SK-MEL-5 (cell line): Measurements from ENCODE around the gene GID8. TPM values are rescaled to one million over a fixed set of nuclear protein-coding genes. Genes with fewer than 3 reads are reported as not detected.
"Not testable (repeated sequence)": the region's sequence is repeated elsewhere in the genome, so short reads cannot be mapped to it uniquely, and the experiment has no call there.

Source experiments
- DNase-seq: peaks from one replicate; pipeline ENCODE4 v3.0.0-alpha.2; 2016; ENCODE audit warnings: low read depth, low spot score
- in situ Hi-C: cut with HindIII; loops from 2 replicates; pipeline ENCODE4 v1.10.0; 2016; ENCODE audit warnings: low sequenced_read_pairs, high pct_unique_total_duplicates, low pct_unique_long_range_greater_than_20kb
- total RNA-seq: library from RNA; depleted of rRNA; stranded (reverse); fragments of >200 nt; shearing (Covaris generic); gene quantifications from 2 replicates; pipeline ENCODE4 v1.2.3, GENCODE V29; 2014

GID8 gene
- total RNA-seq, 1 experiment from 2014 or later, result 21.4 TPM

DNA sequence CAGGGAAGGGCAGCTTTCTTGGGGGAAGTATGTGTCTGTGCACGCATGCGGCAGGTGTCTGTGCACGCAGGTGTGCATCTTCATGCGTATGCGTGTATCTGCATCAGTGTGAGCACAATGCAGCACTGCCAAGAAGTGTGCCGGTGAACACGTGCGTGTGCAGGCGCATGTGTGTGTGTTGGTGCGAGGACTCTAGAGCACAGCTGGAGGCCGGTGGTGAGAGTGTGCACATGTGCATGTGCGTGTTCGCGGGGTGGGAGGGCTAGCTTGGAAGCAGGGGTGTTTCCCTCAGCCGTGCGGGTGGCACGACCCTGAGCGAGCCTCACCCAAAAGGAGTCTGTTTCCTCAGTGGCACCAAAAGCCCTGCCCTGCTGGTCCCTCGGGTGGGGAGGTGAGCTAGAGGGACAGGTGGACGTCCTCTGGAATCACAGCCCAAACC is 22.1 kb downstream of the GID8 start:
- in situ Hi-C loops, result no loop called here
- DNase-seq, result no peak

GRCh38 chr20:62960446-62961309 is 22.7 kb downstream of the GID8 start:
- DNase-seq, in situ Hi-C loops: not testable (repeated sequence)

DNA sequence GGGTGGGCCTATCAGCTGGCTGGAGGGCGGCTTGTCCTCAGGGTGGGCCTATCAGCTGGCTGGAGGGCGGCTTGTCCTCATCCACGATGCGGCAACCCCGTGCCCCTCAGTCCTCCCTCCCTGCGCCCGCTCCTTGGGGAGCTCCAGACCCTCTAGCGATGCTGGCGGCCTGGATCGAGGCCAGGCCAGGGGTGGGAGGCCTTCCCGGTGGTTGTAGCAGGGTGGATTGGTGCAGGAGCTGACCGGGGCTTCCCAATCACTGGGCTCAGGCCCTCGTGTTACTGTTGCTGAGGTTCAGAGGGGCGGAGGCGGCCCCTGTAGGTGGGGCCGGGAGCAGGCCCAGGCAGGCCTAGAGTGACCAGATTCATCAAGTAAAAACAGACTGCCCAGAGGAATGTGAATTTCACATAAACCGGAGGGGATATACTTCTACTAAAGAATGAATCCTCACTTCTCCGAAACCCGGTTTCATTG is 23.4 kb downstream of the GID8 start:
- in situ Hi-C loops, result no loop called here
- no peak for DNase-seq

DNA sequence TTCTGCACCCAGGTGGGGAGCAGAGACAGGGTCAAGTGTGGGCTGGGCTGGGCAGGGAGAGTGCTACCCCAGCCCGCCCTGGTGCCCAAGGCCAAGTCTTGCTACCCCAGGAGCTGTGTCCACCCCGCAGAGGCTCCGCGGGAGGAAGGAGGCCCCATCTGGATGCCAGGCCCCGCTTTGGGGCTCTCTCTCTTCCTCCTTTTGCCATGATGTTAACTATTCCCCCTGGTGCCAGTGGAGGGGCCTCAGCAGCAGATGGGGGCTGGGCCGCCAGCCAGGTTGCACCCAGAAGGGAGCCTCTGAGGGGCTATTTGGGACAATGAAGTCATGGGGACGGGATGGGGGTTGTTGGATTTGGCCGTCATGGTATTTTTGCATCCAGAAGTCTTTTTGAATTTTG is 23.9 kb downstream of the GID8 start:
- DNase-seq, result no peak
- in situ Hi-C loops, result no loop called here

DNA sequence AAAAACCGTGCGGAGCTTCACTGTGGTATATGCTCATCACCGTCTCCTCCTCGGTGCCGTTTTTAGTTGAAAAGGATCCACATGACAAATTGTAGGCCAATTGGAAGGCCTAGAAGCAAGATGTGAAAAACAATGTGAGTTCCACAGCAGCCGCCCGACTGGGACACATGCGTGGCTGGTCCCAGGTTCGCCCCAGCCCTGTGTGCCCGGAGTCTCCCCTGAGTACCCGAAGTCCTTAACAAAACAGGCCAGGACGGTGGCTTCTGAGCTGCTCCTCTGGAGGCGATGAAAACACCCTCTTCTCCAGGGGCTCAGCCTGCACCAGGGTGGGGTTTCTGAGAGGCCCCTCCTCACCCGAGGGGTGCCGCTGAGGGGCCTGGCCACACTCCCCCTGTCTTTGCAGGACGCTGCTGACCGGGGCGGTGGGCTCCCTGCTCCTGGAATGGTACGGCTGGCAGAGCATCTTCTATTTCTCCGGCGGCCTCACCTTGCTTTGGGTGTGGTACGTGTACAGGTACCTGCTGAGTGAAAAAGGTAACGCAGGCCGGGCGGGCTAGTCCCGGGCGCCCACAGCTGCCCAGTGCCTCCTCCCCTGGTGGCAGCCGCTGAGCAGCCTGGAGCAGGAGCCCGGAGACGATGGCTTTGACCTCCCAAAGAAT is 24.4 kb downstream of the GID8 start:
- no peak for DNase-seq

DNA sequence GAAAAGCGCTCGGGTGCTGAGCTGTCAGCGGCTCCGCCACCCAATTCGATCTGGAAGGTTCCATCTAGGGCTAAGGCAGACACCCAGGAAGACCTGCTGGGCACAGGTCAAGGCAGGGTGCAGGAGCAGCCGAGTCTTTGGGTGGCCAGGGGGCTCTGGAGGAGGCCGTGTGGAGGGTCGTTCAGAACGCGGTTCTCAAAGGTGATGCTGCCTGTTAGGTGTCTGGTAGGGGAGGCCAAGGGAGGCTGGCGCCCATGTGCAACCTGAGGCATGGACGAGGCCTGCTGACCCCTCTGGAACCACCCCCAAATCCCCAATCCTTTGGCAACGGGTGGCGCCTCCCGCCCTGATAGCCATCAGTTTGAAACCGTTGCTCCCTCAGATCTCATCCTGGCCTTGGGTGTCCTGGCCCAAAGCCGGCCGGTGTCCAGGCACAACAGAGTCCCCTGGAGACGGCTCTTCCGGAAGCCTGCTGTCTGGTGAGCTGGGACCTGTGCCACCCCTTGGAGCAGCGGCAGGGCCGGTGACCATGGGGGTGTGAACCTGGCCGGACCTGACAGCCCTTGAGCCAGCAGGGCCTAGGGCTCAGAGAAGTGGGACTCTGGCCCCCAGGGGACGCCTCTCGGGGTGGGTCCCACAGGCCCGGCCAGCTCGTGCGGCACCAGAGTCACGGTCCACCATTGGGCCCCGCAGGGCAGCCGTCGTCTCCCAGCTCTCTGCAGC is 25.1 kb downstream of the GID8 start:
- no peak for DNase-seq
- in situ Hi-C loops, result no loop called here

More for the DNA sequence above, 24.4 kb downstream of the GID8 start:
- in situ Hi-C loops, result no loop called here

GRCh38 chr20:62963614-62964397 is 25.9 kb downstream of the GID8 start:
- DNase-seq, result no peak
- in situ Hi-C loops, result no loop called here

GRCh38 chr20:62964700-62965099 is 26.8 kb downstream of the GID8 start:
- DNase-seq, result no peak
- in situ Hi-C loops, result no loop called here

DNA sequence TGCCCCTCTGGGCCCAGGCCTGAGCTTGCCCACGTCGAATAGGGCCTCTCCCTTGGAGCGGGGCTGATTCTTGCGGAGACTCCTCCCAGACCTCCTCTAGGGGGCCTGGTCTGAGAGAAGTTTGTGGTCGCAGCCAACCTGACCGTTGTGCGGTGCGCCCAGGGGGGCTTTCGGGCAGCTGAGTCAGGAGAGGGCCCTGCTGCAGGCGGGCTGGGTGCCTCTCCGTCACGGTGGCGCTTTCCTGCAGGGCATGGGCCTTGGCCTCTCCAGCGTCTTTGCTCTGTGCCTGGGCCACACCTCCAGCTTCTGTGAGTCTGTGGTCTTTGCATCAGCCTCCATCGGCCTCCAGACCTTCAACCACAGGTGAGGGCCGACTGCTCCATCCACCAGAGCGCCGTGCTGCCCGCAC is 27.4 kb downstream of the GID8 start:
- in situ Hi-C loops, result no loop called here
- DNase-seq, result no peak

DNA sequence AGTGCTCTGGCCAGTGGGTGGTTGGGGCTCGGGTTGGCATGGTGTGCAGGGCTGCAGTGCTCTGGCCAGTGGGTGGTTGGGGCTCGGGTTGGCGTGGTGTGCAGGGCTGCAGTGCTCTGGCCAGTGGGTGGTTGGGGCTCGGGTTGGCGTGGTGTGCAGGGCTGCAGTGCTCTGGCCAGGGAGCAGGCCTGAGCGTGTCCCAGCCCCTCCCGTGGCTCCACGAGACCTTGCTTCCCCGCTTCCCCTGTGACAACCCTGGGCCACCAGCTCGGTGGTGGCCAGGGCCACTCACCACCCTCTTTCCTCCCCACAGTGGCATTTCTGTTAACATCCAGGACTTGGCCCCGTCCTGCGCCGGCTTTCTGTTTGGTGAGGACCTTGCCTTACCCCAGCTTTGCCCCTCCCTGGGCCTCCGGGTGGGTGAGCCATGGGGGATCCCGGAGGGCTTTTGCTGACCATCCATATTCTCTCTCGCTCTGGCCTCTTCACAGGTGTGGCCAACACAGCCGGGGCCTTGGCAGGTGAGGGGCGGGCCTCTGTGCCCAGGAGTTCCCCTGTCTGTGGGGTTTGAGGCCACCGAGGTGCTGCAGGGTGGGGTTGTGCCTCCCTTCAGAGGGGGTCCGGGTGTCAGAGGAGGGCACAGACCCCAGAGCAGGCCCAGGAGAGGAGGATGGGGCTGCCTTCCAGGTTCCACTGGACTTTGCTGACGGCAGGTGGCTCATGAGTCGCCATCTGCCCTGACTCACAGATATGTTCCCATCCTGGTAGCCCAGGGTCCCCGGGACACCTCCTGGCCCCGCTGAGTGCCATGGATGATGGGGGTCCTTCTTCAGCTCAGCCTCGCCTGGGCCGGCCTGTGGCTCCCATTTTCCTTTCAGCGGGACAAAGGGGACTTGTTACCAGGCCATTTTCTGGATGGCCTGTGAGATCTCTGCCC is 28.5 kb downstream of the GID8 start:
- in situ Hi-C loops, result no loop called here
- DNase-seq, result no peak

GRCh38 chr20:62967149-62967501 is 29.2 kb downstream of the GID8 start:
- DNase-seq, result no peak
- in situ Hi-C loops, result no loop called here

DNA sequence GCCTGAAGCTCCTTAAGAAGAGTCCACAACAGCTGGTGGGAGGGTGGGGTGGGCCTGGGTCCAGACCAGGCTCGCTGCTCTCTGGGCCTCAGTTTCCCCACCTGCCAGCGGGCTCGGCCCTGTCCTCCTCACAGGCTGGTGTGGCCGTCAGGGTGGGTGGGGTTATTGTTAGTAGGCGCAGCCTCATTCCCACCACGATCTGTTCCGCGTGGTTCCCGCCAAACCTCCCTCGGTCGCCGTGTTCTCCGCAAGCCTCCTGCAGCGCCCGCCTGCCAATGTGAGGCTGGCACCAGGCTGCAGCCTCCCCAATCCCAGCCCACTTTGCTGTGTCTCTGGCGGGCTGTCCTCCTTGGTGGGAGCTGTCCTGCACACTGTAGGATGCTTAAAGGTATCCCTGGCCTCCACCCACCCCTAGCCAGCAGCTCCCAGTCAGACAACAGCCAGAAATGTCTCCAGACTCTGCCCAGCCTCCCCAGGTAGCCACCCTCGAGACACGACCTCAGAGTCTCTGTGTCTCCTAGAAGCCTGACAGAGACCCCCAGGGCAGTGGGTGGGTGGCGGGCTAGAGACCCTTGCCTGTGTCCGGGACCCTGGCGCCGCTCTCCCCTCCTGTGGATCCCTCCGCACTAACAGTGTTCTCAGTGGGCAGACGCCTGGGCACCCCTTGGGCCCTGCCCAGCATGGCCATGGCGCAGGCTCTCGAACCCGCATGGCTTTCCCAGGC is 29.8 kb downstream of the GID8 start:
- DNase-seq, result no peak
- in situ Hi-C loops, result no loop called here

DNA sequence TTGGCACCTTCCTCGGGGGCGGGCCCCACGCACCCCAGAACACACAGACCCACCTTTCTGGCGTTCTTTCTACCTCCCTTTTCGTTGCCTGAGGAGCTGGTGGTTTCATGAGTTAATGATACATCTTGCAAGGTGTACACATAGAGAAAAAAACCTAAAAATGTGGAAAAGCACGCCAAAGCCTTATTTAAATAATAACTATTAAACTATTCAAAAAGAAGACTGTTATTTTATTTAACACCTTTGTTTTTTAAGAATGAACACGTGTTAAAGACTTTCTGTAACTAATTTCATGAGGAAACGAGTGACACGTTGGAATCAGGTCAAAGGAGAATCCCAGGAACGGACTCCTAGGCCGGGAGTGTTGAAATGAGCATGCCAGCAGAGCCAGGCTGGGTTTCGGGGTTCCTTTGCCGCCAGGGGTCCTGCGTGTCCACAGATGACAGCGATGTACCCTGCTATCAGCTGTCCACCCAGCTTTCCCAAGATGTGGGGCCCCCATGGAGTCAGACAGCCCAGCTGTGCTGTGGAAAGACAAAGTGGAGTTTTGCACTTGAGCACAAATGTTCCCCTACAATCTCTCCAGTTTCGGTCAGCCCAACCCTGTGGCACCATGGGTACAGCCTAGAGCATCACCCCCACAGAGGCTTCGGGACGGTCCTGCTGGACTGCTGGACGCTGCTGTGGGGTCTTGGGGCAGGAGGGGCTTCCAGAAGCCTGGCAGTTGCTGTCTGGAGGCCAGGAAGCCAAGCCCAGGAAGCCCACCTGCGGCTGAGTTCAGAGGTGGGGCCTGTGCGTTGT is 30.6 kb downstream of the GID8 start:
- in situ Hi-C loops, result no loop called here
- no peak for DNase-seq

DNA sequence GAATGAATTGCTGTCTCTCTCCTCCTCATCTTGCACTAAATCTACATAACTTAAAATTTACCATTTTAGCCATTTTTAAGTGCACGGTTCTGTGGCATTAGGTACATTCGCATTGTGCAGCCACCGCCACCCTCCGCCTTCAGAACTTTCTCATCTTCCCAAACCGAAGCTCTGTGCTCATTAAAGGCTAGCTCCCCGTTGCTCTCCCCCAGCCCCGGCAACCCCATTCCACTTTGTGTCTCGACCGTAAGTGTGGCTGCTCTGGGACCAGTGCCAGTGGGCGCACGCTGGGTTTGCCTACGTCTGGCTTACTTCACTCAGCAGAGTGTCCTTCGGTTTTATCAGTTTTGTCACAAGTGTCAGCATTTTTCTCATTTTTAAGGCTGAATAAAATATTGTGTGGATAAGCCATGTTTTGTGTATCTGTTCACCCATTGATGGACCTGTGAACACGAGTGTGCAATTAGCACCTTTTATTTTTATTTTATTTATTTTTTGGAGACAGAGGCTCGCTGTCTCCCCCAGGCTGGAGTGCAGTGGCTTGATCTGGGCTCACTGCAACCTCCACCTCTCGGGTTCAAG is 31.3 kb downstream of the GID8 start:
- DNase-seq, result no peak
- in situ Hi-C loops, result no loop called here

- in situ Hi-C loops, result no loop called here
- DNase-seq, result no peak
Observed at GRCh38 chr20:62969939-62970306, 32.0 kb downstream of the GID8 start.
